Stomach (tissue), 9 donors: ENCODE data around the gene KRT12. TPM values are rescaled to one million over a fixed set of nuclear protein-coding genes. Genes with fewer than 3 reads are reported as not detected.

ENCODE experiments used
- DNase-seq, 2 donors: peaks; one replicate each; pipeline versions ENCODE4 v3.0.0 to v3.0.0-alpha.2; 2013 to 2019
- H3K27ac ChIP-seq, 5 donors: fragments of 200-600 bp in 4 of 5; sonication (generic) in 4 of 5; one replicate each; pipeline ENCODE4 v1.5.1; 2013 to 2019; ENCODE audit warnings: mild to moderate bottlenecking in 1 of 5, moderate library complexity in 1 of 5
- H3K27me3 ChIP-seq, 3 donors: fragments of 200-600 bp; sonication (generic); one replicate each; pipeline ENCODE4 v1.5.1; 2017 to 2019; ENCODE audit warnings: mixed run types in 1 of 3
- H3K36me3 ChIP-seq, 4 donors: fragments of 200-600 bp; sonication (generic); 1 replicate in 3 of 4; 2 replicates in 1 of 4; pipeline ENCODE4 v1.5.1; 2016 to 2019
- H3K4me1 ChIP-seq, 4 donors: fragments of 200-600 bp; sonication (generic); one replicate each; pipeline ENCODE4 v1.5.1; 2016 to 2019
- H3K4me3 ChIP-seq, 4 donors: fragments of 200-600 bp; sonication (generic) in 3 of 4; one replicate each; pipeline ENCODE4 v1.5.1; 2016 to 2019; ENCODE audit warnings: mild to moderate bottlenecking in 1 of 4
- H3K9me3 ChIP-seq, 4 donors: fragments of 200-600 bp; sonication (generic); one replicate each; pipeline ENCODE4 v1.5.1; 2016 to 2019
- EP300 ChIP-seq: sonication (generic); formaldehyde crosslinking; IDR thresholded peaks from one replicate; pipeline ENCODE4 v1.6.1; 2017; ENCODE audit warnings: antibody characterized with exemption
- POLR2A ChIP-seq, 4 donors: fragments of 450-650 bp; IDR thresholded peaks; one replicate each; pipeline ENCODE4 v1.6.1; 2016; ENCODE audit warnings: antibody characterized with exemption in 4 of 4, control low read depth in 2 of 4, mild to moderate bottlenecking in 1 of 4, moderate library complexity in 1 of 4
- POLR2AphosphoS5 ChIP-seq, 3 donors: sonication (generic); formaldehyde crosslinking; IDR thresholded peaks; one replicate each; pipeline ENCODE4 v1.6.1; 2016; ENCODE audit warnings: antibody characterized with exemption in 3 of 3
- WGBS, 5 donors: extraction: QIAGEN DNeasy Blood & Tissue Kit in 3 of 5; methylation state at CpG; one replicate each; pipeline versions ENCODE4 v1.1.5 to v1.1.7; 2013 to 2018; 5-methylcytosine and 5-hydroxymethylcytosine counted together
- intact Hi-C: fragments of 100-400 bp; cut with DNase I; formaldehyde crosslinking; loops from one replicate; pipeline ENCODE4 v1.15.1; 2023; ENCODE audit warnings: low total_unique reads
- polyA plus RNA-seq, 3 donors: library from polyadenylated mRNA; stranded (reverse); fragments of 200-250 nt; gene quantifications; one replicate each; pipeline ENCODE4 v1.2.3, GENCODE V29; 2013
- total RNA-seq, 5 donors: library from RNA; depleted of rRNA; stranded (reverse); fragments of >200 nt; gene quantifications; one replicate each; pipeline versions ENCODE4 v1.1.0 to v1.2.3, GENCODE V29; 2014 to 2016
- TF ChIP-seq, protein P1 (sequence below), 7 experiments: fragments of 450-650 bp in 4 of 7; fragments of 200-600 bp in 3 of 7; sonication (generic) in 3 of 7; IDR thresholded peaks; one replicate each; pipeline ENCODE4 v1.5.1; 2016 to 2019; ENCODE audit warnings: antibody characterized with exemption in 7 of 7, control low read depth in 2 of 7, mild to moderate bottlenecking in 1 of 7
- donor health status: healthy with polysubstance abuse.
- donor health status: Bipolar disorder and iron deficiency.
- donor health status: healthy.

KRT12 gene
- total and polyA plus RNA-seq, 8 donors: 0.61 to 57.6 (median 7.6) TPM; not detected in 4

DNA sequence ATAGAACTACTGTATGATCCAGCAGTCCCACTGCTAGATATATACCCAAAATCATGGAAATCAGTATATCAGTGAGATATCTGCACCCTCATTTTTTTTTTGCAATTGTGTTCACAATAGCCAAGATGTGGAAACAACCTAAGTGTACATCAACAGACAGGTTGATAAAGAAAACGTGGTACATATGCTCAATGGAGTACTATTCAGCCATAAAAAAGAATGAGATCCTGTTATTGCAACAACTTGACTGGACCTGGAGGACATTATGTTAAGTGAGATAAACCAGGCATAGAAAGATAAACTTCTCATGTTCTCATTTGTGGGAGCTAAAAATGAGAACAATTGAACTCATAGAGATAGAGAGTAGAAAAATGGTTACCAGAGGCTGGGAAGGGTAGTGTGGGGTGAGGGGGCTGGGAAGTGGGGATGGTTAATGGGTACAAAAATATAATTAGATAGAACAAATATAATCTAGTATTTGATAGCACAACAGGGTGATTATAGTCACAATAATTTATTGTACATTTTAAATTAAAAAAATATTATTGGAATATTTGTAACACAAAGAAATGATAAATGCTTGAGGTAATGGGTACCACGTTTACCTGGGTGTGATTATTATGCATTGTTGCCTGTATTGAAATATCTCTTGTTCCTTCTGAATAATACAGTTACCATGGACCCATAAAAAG lies 36.8 kb downstream of the KRT12 start:
- DNase-seq: no peak
- H3K9me3 ChIP-seq: no peaks in the 10 kb centered on the region
- H3K27me3 ChIP-seq: no peaks in the 10 kb centered on the region
- intact Hi-C loops: no loop called here
- H3K4me1 ChIP-seq: no peaks in the 10 kb centered on the region
- H3K36me3 ChIP-seq: peaks cover 0 to 12% (median 11%) of the 10 kb centered on the region in 4 donors
- H3K4me3 ChIP-seq: no peak overlapping the region
- TF ChIP-seq, protein P1, sequence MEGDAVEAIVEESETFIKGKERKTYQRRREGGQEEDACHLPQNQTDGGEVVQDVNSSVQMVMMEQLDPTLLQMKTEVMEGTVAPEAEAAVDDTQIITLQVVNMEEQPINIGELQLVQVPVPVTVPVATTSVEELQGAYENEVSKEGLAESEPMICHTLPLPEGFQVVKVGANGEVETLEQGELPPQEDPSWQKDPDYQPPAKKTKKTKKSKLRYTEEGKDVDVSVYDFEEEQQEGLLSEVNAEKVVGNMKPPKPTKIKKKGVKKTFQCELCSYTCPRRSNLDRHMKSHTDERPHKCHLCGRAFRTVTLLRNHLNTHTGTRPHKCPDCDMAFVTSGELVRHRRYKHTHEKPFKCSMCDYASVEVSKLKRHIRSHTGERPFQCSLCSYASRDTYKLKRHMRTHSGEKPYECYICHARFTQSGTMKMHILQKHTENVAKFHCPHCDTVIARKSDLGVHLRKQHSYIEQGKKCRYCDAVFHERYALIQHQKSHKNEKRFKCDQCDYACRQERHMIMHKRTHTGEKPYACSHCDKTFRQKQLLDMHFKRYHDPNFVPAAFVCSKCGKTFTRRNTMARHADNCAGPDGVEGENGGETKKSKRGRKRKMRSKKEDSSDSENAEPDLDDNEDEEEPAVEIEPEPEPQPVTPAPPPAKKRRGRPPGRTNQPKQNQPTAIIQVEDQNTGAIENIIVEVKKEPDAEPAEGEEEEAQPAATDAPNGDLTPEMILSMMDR (IDR thresholded peaks at IDR 0.05): no peak
- TF ChIP-seq POLR2AphosphoS5 (IDR thresholded peaks at IDR 0.05) (no peak), POLR2A (IDR thresholded peaks at IDR 0.05) (no peak), EP300 (no peak)
- H3K27ac ChIP-seq: no peak overlapping the region
- WGBS, 5 donors: 84 to 93% (median 88%) methylated on average over 2 of the region's 2 CpGs

- Histone ChIP-seq H3K36me3 (no peaks in the 10 kb centered on the region), H3K27ac (no peak overlapping the region), H3K9me3 (no peaks in the 10 kb centered on the region), H3K27me3 (no peaks in the 10 kb centered on the region), H3K4me3 (no peak overlapping the region), H3K4me1 (no peaks in the 10 kb centered on the region)
- TF ChIP-seq, protein P1 (IDR thresholded peaks at IDR 0.05): no peak
- no peak for TF ChIP-seq POLR2A (IDR thresholded peaks at IDR 0.05)
- no peak for TF ChIP-seq EP300
- TF ChIP-seq POLR2AphosphoS5 (IDR thresholded peaks at IDR 0.05): no peak
- 86 to 89% (median 88%) methylated on average over 4 of the region's 4 CpGs for WGBS, 5 donors
- DNase-seq: no peak
- intact Hi-C loops: no loop called here
Observed at GRCh38 chr17:40828454-40829044, 38.5 kb downstream of the KRT12 start.

DNA sequence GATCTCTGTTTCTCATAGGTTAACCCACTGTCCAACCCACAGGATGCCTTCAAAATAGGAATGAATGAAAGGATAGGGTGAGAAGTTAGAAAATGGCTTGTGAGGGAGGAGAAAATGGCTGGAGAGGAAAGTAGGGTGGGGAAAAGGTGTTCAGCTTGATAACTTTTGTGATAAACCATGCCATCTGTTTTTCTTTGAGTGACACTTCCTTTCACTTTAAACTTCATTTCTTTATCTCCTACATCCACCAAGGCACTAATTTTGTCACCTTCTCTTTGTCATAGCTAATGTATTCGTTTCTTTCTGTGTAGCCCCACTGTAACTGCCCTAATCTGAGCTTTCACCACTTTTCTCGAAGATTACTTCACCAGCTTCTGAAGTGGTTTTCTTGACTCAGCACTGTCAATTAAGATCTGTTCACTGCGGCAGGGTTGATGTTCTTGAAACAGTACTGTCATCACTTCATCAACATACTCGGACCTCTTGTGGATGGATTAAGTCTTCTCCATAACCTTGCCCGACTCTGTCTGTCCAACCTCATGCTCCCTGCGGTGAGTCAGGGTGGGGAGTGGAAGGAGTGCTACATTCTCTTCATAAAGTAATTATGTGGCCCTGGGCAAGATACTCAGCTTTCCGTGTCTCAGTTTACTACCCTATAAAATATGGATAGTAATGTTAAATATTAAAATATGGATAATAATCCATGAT lies 39.1 kb downstream of the KRT12 start:
- TF ChIP-seq EP300 (no peak), POLR2AphosphoS5 (IDR thresholded peaks at IDR 0.05) (no peak), POLR2A (IDR thresholded peaks at IDR 0.05) (no peak)
- TF ChIP-seq, protein P1 (IDR thresholded peaks at IDR 0.05): no peak
- intact Hi-C loops: no loop called here
- 75 to 82% (median 76%) methylated on average over 7 of the region's 7 CpGs for WGBS, 5 donors
- no peaks in the 10 kb centered on the region for H3K36me3 ChIP-seq
- no peak overlapping the region for H3K4me3 ChIP-seq
- H3K27me3 ChIP-seq: no peaks in the 10 kb centered on the region
- no peak for DNase-seq
- H3K27ac ChIP-seq: no peak overlapping the region
- no peaks in the 10 kb centered on the region for H3K4me1 ChIP-seq
- no peaks in the 10 kb centered on the region for H3K9me3 ChIP-seq

GRCh38 chr17:40825599-40825998 lies 41.4 kb downstream of the KRT12 start:
- Histone ChIP-seq H3K9me3 (no peaks in the 10 kb centered on the region), H3K36me3 (peaks cover 0 to 6% (median 2%) of the 10 kb centered on the region in 4 donors), H3K4me3 (no peak overlapping the region), H3K4me1 (no peaks in the 10 kb centered on the region), H3K27me3 (no peaks in the 10 kb centered on the region), H3K27ac (no peak overlapping the region)
- DNase-seq: no peak
- TF ChIP-seq POLR2A (IDR thresholded peaks at IDR 0.05): no peak
- TF ChIP-seq, protein P1 (IDR thresholded peaks at IDR 0.05): no peak
- TF ChIP-seq POLR2AphosphoS5 (IDR thresholded peaks at IDR 0.05): no peak
- TF ChIP-seq EP300: no peak
- intact Hi-C loops: no loop called here
- WGBS, 5 donors: 82 to 94% (median 88%) methylated on average over 2 of the region's 2 CpGs
